ENCODE data around the gene DCAF12L1.

GRCh38 chrX:126580877-126581276, 28.3 kb upstream of the DCAF12L1 start:
- TF ChIP-seq EZH2 (IDR thresholded peaks at IDR 0.05; ENCODE audit: borderline replicate concordance) (no peak), EZH2phosphoT487 (IDR thresholded peaks at IDR 0.05; ENCODE audit: low read depth, severe bottlenecking, unreplicated experiment) (no peak)
- TF ChIP-seq, protein P1, sequence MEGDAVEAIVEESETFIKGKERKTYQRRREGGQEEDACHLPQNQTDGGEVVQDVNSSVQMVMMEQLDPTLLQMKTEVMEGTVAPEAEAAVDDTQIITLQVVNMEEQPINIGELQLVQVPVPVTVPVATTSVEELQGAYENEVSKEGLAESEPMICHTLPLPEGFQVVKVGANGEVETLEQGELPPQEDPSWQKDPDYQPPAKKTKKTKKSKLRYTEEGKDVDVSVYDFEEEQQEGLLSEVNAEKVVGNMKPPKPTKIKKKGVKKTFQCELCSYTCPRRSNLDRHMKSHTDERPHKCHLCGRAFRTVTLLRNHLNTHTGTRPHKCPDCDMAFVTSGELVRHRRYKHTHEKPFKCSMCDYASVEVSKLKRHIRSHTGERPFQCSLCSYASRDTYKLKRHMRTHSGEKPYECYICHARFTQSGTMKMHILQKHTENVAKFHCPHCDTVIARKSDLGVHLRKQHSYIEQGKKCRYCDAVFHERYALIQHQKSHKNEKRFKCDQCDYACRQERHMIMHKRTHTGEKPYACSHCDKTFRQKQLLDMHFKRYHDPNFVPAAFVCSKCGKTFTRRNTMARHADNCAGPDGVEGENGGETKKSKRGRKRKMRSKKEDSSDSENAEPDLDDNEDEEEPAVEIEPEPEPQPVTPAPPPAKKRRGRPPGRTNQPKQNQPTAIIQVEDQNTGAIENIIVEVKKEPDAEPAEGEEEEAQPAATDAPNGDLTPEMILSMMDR (IDR thresholded peaks at IDR 0.05; ENCODE audit: poor library complexity) = no peak
